ENCODE measurements around the gene FASTKD3.

- TF ChIP-seq, protein P1, sequence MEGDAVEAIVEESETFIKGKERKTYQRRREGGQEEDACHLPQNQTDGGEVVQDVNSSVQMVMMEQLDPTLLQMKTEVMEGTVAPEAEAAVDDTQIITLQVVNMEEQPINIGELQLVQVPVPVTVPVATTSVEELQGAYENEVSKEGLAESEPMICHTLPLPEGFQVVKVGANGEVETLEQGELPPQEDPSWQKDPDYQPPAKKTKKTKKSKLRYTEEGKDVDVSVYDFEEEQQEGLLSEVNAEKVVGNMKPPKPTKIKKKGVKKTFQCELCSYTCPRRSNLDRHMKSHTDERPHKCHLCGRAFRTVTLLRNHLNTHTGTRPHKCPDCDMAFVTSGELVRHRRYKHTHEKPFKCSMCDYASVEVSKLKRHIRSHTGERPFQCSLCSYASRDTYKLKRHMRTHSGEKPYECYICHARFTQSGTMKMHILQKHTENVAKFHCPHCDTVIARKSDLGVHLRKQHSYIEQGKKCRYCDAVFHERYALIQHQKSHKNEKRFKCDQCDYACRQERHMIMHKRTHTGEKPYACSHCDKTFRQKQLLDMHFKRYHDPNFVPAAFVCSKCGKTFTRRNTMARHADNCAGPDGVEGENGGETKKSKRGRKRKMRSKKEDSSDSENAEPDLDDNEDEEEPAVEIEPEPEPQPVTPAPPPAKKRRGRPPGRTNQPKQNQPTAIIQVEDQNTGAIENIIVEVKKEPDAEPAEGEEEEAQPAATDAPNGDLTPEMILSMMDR (IDR thresholded peaks at IDR 0.05; ENCODE audit: low read length) = no peak
- no peak for TF ChIP-seq EZH2 (IDR thresholded peaks at IDR 0.05; ENCODE audit: borderline replicate concordance, low read length)
Measured at GRCh38 chr5:7811715-7812114, 57.1 kb downstream of the FASTKD3 start.
